Coronary artery (tissue), 2 donors: Measurements from ENCODE around the gene TMEM63B.

Source experiments
- DNase-seq: peaks from one replicate; pipeline ENCODE4 v3.0.0-alpha.2; 2017; ENCODE audit warnings: low spot score
- H3K27ac ChIP-seq, 2 donors: fragments of 200-600 bp; sonication (generic); one replicate each; pipeline ENCODE4 v1.5.1; 2016 to 2019
- H3K4me3 ChIP-seq: fragments of 200-600 bp; sonication (generic); 2 replicates; pipeline ENCODE4 v1.5.1; 2016; ENCODE audit warnings: mild to moderate bottlenecking, moderate library complexity
- CTCF ChIP-seq: fragments of 200-600 bp; sonication (generic); IDR thresholded peaks from one replicate; pipeline ENCODE4 v1.5.1; 2019; ENCODE audit warnings: antibody characterized with exemption

TMEM63B gene

GRCh38 chr6:44154067-44154466 lies 26.7 kb downstream of the TMEM63B start:
- H3K4me3 ChIP-seq = no peak overlapping the region
- no peak for TF ChIP-seq CTCF
- no peak for DNase-seq
- H3K27ac ChIP-seq = no peak overlapping the region

- Histone ChIP-seq H3K4me3 (no peak overlapping the region), H3K27ac (no peak overlapping the region)
- no peak for DNase-seq
- no peak for TF ChIP-seq CTCF
Observed at GRCh38 chr6:44156494-44157151, 29.3 kb downstream of the TMEM63B start.

GRCh38 chr6:44157152-44157521 lies 29.8 kb downstream of the TMEM63B start:
- Histone ChIP-seq H3K27ac (no peak overlapping the region), H3K4me3 (no peak overlapping the region)
- DNase-seq = no peak
- no peak for TF ChIP-seq CTCF

- Histone ChIP-seq H3K27ac (no peak within 1 kb of the TSS), H3K4me3 (no peak within 1 kb of the TSS)
- TF ChIP-seq CTCF = no peak
- DNase-seq = no peak
Observed at GRCh38 chr6:44158770-44159228, 31.4 kb downstream of the TMEM63B start, which contains the start of gene CAPN11. Gene CAPN11, plus strand, starts transcription at chr6:44158820. Its CDS starts 29 bp downstream, at chr6:44158849.

- no peak overlapping the region for H3K4me3 ChIP-seq
- no peak for TF ChIP-seq CTCF
- no peak overlapping the region for H3K27ac ChIP-seq
- DNase-seq = no peak
Observed at GRCh38 chr6:44161997-44162338, 34.6 kb downstream of the TMEM63B start.

GRCh38 chr6:44162876-44163625 lies 35.7 kb downstream of the TMEM63B start:
- no peak overlapping the region for H3K4me3 ChIP-seq
- DNase-seq = no peak
- no peak overlapping the region for H3K27ac ChIP-seq
- no peak for TF ChIP-seq CTCF

GRCh38 chr6:44166116-44166515 lies 38.8 kb downstream of the TMEM63B start:
- no peak overlapping the region for H3K27ac ChIP-seq
- no peak overlapping the region for H3K4me3 ChIP-seq
- DNase-seq = no peak
- TF ChIP-seq CTCF = no peak
